Measurements from ENCODE around the gene KCNJ18.
"Not testable (repeated sequence)": the region's sequence is repeated elsewhere in the genome, so short reads cannot be mapped to it uniquely, and the experiment has no call there.

The KCNJ18 gene

GRCh38 chr17:21685061-21685795, 7.1 kb upstream of the KCNJ18 start:
- DNase-seq (ENCODE audit: low spot score): not testable (repeated sequence)

- no peak for DNase-seq (ENCODE audit: low spot score)
These were observed 5.9 kb upstream of the KCNJ18 start for GRCh38 chr17:21686165-21687015.

- no peak for DNase-seq (ENCODE audit: low spot score)
These were observed 5.0 kb upstream of the KCNJ18 start for GRCh38 chr17:21687136-21687953.

GRCh38 chr17:21688293-21688949, 3.9 kb upstream of the KCNJ18 start:
- no peak for DNase-seq (ENCODE audit: low spot score)

- DNase-seq (ENCODE audit: low spot score): no peak
These were observed 2.7 kb upstream of the KCNJ18 start for GRCh38 chr17:21689604-21690003.

GRCh38 chr17:21690811-21691210, 1.5 kb upstream of the KCNJ18 start:
- not testable (repeated sequence) for DNase-seq (ENCODE audit: low spot score)

- DNase-seq (ENCODE audit: low spot score): not testable (repeated sequence)
These were observed 842 bp upstream of the KCNJ18 start for GRCh38 chr17:21691481-21691880.

GRCh38 chr17:21692704-21693065, 362 bp downstream of the KCNJ18 start:
- DNase-seq (ENCODE audit: low spot score): not testable (repeated sequence)

GRCh38 chr17:21693391-21693796, 1.1 kb downstream of the KCNJ18 start:
- not testable (repeated sequence) for DNase-seq (ENCODE audit: low spot score)

- not testable (repeated sequence) for DNase-seq (ENCODE audit: low spot score)
These were observed 1.6 kb downstream of the KCNJ18 start for GRCh38 chr17:21693937-21694336.

- not testable (repeated sequence) for DNase-seq (ENCODE audit: low spot score)
These were observed 3.9 kb downstream of the KCNJ18 start for GRCh38 chr17:21696227-21696626.

- not testable (repeated sequence) for DNase-seq (ENCODE audit: low spot score)
These were observed 4.7 kb downstream of the KCNJ18 start for GRCh38 chr17:21696842-21697507.

GRCh38 chr17:21697508-21697860, 5.2 kb downstream of the KCNJ18 start:
- DNase-seq (ENCODE audit: low spot score): not testable (repeated sequence)

GRCh38 chr17:21698437-21699075, 6.2 kb downstream of the KCNJ18 start:
- DNase-seq (ENCODE audit: low spot score): not testable (repeated sequence)

- DNase-seq (ENCODE audit: low spot score): not testable (repeated sequence)
These were observed 6.8 kb downstream of the KCNJ18 start for GRCh38 chr17:21699124-21699523.

- DNase-seq (ENCODE audit: low spot score): not testable (repeated sequence)
These were observed 7.4 kb downstream of the KCNJ18 start for GRCh38 chr17:21699573-21700236.

- DNase-seq (ENCODE audit: low spot score): not testable (repeated sequence)
These were observed 8.8 kb downstream of the KCNJ18 start for GRCh38 chr17:21701090-21701489.

GRCh38 chr17:21702029-21702428, 9.7 kb downstream of the KCNJ18 start:
- not testable (repeated sequence) for DNase-seq (ENCODE audit: low spot score)

GRCh38 chr17:21702521-21702920, 10.2 kb downstream of the KCNJ18 start:
- not testable (repeated sequence) for DNase-seq (ENCODE audit: low spot score)

All from iPS-NIHi11 (cell line).